HepG2 (cell line): ENCODE measurements around the gene COL18A1. TPM values are rescaled to one million over a fixed set of nuclear protein-coding genes. Genes with fewer than 3 reads are reported as not detected.
A peak's percentile ranks its signal among the peaks of the same experiment; 100 is the strongest.

ENCODE experiments used
- BRCA1 ChIP-seq: sonication (generic); formaldehyde crosslinking; IDR thresholded peaks from 2 replicates; pipeline ENCODE4 v1.4.0; 2020; ENCODE audit warnings: missing genetic modification reagents
- CENPT ChIP-seq: sonication (generic); formaldehyde crosslinking; IDR thresholded peaks from 2 replicates; pipeline ENCODE4 v1.8.0; 2022; ENCODE audit warnings: low read depth, mild to moderate bottlenecking, moderate library complexity, missing genetic modification reagents
- MAFF ChIP-seq: IDR thresholded peaks from 2 replicates; pipeline ENCODE4 v1.6.1; 2011; ENCODE audit warnings: low read depth, low read length, improper control_type of control experiment
- ZEB1 ChIP-seq: IDR thresholded peaks from 2 replicates; pipeline ENCODE4 v1.6.1; 2012; ENCODE audit warnings: mild to moderate bottlenecking, low read depth, inconsistent platforms; ENCODE audit not compliant: insufficient replicate concordance
- ZNF678 ChIP-seq: sonication (generic); formaldehyde crosslinking; IDR thresholded peaks from 2 replicates; pipeline ENCODE4 v1.4.0; 2020; ENCODE audit warnings: mild to moderate bottlenecking, missing genetic modification reagents
- ZNF816 ChIP-seq: sonication (generic); formaldehyde crosslinking; IDR thresholded peaks from 2 replicates; pipeline ENCODE4 v1.8.0; 2022; ENCODE audit warnings: missing genetic modification reagents, mild to moderate bottlenecking, borderline replicate concordance
- polyA plus RNA-seq, 8 experiments: library from polyadenylated mRNA; depleted of rRNA in 3 of 8; stranded (reverse) in 7 of 8; unstranded in 1 of 8; fragments of >200 nt; fragmentation: Illumina TruSeq in 4 of 8; extraction: Trizol in 4 of 8; gene quantifications; 2 replicates each; pipeline versions ENCODE4 v1.2.1 to v1.2.3, GENCODE V29; 2011 to 2016; ENCODE audit warnings: low read depth in 4 of 8, missing spikeins in 1 of 8, mixed read lengths in 1 of 8; ENCODE audit not compliant: insufficient read depth in 1 of 8
- total RNA-seq, 5 experiments: library from RNA; depleted of rRNA; stranded (reverse); fragments of >200 nt; fragmentation: Illumina TruSeq; extraction: Trizol; gene quantifications; 2 replicates each; pipeline ENCODE4 v1.2.3, GENCODE V29; 2016; ENCODE audit warnings: low read depth in 1 of 5
- TF ChIP-seq, protein P1 (sequence below), 2 experiments: sonication (generic) in 1 of 2; formaldehyde crosslinking in 1 of 2; IDR thresholded peaks; 2 replicates each; pipeline versions ENCODE4 v1.5.1 to v1.6.1; 2011 to 2020; ENCODE audit warnings: borderline replicate concordance in 1 of 2, low read depth in 1 of 2, low read length in 1 of 2, mild to moderate bottlenecking in 1 of 2, missing genetic modification reagents in 1 of 2, moderate library complexity in 1 of 2
- TF ChIP-seq, protein P2 (sequence below): sonication (generic); formaldehyde crosslinking; IDR thresholded peaks from 2 replicates; pipeline ENCODE4 v1.8.0; 2022; ENCODE audit warnings: missing genetic modification reagents, mild to moderate bottlenecking, inconsistent platforms, borderline replicate concordance
- TF ChIP-seq, protein P3 (sequence below): sonication (generic); formaldehyde crosslinking; IDR thresholded peaks from 2 replicates; pipeline ENCODE4 v1.4.0; 2020; ENCODE audit warnings: missing genetic modification reagents
- TF ChIP-seq, protein P4 (sequence below): sonication (generic); formaldehyde crosslinking; IDR thresholded peaks from 2 replicates; pipeline ENCODE4 v1.4.0; 2020; ENCODE audit warnings: low read depth, missing genetic modification reagents

Gene COL18A1
- total and polyA plus RNA-seq, 2 of the 13 experiments (the other 11 are each of a cell fraction or from before 2014, with no cell fraction given), result 79.0 to 102 TPM

DNA sequence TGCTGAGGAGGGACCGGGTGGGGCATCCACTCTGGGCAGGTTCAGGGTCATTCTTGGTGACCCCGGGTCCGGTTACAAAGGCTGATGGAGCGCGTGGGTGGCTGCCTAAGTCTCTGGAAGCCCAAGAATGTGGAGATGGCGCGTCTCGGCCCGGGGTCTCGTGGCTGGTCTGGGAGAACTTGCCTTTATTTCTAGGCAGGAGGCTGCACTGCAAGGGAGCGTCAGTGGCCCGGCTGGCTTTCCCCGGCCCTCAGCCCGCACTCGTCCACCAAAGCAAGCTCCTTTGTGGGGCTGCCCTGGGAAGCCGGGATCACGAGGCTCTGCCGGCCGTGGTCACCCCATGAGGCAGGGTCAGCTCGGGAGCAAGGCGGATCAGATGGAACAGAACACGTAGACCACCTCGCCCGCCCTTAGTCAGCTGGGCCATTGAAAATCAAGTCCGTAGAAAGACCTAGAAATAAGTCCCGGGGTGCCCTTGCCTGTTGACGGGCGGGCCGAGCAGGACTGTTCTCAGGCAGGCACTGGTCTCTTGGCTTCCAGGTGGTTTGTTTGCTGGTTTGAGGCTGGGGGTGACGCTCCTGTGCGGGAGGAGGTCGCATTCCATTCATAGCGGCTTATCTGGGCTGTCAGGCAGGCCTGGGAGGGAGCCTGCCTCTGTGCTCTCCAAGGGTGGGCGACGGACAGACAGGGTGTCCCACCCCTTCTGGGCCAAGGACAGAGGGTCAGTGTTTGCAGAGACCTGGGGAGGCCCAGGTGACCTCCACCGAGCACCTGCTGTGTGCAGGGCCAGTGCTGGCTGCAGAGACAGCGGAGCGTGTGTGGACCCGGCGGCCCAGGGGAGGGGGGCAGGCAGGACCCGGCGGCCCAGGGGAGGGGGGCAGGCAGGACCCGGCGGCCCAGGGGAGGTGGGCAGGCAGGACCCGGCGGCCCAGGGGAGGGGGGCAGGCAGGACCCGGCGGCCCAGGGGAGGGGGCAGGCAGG lies 25.8 kb downstream of the COL18A1 start (continued):
- TF ChIP-seq ZNF816, result 0 out of 2 replicates have a peak, but pooled peaks have one; percentile 67
- TF ChIP-seq, protein P1, sequence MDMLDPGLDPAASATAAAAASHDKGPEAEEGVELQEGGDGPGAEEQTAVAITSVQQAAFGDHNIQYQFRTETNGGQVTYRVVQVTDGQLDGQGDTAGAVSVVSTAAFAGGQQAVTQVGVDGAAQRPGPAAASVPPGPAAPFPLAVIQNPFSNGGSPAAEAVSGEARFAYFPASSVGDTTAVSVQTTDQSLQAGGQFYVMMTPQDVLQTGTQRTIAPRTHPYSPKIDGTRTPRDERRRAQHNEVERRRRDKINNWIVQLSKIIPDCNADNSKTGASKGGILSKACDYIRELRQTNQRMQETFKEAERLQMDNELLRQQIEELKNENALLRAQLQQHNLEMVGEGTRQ (IDR thresholded peaks at IDR 0.05; ENCODE audit: low read depth, low read length), result no peak
- TF ChIP-seq, protein P1 (CRISPR knock-in tag; IDR thresholded peaks at IDR 0.05; ENCODE audit: borderline replicate concordance), result no peak
- TF ChIP-seq, protein P2, sequence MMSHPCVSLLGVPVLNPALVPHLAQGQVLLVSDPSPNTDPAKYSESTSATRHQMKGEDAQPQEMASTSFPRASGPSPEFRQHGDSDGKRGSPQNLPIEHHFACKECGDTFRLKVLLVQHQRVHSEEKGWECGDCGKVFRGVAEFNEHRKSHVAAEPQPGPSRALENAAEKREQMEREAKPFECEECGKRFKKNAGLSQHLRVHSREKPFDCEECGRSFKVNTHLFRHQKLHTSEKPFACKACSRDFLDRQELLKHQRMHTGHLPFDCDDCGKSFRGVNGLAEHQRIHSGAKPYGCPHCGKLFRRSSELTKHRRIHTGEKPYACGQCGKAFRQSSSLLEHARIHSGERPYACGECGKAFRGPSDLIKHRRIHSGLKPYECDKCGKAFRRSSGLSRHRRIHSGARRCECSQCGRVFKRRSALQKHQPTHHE, result no peak
- TF ChIP-seq ZEB1, result no peak
- TF ChIP-seq, protein P3, sequence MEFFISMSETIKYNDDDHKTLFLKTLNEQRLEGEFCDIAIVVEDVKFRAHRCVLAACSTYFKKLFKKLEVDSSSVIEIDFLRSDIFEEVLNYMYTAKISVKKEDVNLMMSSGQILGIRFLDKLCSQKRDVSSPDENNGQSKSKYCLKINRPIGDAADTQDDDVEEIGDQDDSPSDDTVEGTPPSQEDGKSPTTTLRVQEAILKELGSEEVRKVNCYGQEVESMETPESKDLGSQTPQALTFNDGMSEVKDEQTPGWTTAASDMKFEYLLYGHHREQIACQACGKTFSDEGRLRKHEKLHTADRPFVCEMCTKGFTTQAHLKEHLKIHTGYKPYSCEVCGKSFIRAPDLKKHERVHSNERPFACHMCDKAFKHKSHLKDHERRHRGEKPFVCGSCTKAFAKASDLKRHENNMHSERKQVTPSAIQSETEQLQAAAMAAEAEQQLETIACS (CRISPR knock-in tag), result no peak
- no peak for TF ChIP-seq CENPT (CRISPR knock-in tag)
- TF ChIP-seq, protein P4, sequence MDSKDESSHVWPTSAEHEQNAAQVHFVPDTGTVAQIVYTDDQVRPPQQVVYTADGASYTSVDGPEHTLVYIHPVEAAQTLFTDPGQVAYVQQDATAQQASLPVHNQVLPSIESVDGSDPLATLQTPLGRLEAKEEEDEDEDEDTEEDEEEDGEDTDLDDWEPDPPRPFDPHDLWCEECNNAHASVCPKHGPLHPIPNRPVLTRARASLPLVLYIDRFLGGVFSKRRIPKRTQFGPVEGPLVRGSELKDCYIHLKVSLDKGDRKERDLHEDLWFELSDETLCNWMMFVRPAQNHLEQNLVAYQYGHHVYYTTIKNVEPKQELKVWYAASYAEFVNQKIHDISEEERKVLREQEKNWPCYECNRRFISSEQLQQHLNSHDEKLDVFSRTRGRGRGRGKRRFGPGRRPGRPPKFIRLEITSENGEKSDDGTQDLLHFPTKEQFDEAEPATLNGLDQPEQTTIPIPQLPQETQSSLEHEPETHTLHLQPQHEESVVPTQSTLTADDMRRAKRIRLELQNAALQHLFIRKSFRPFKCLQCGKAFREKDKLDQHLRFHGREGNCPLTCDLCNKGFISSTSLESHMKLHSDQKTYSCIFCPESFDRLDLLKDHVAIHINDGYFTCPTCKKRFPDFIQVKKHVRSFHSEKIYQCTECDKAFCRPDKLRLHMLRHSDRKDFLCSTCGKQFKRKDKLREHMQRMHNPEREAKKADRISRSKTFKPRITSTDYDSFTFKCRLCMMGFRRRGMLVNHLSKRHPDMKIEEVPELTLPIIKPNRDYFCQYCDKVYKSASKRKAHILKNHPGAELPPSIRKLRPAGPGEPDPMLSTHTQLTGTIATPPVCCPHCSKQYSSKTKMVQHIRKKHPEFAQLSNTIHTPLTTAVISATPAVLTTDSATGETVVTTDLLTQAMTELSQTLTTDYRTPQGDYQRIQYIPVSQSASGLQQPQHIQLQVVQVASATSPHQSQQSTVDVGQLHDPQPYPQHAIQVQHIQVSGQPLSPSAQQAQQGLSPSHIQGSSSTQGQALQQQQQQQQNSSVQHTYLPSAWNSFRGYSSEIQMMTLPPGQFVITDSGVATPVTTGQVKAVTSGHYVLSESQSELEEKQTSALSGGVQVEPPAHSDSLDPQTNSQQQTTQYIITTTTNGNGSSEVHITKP, result 0 out of 2 replicates have a peak, but pooled peaks have one; percentile 36
- no peak for TF ChIP-seq MAFF
- no peak for TF ChIP-seq ZNF678
- peak; percentile 59; the same call in 1 of the 2 replicates for TF ChIP-seq BRCA1 (CRISPR knock-in tag)
- TF ChIP-seq, all 625 proteins: peak for 264
